Stimulated activated effector memory CD8-positive, alpha-beta T cell treated with anti-CD3 and anti-CD28 coated beads, Interleukin-12 subunit alpha, Interleukin-12 subunit beta, amount 100 ng/mL, for 72 hours (primary cell): ENCODE measurements around the gene PCDHA12.

Experiments
- ATAC-seq: fragments of 150-1000 bp; cut with Tn5 transposase; 2 replicates; pipeline ENCODE4 v1.10.0; 2021
- DNase-seq, 2 donors: peaks; one replicate each; pipeline ENCODE4 v3.0.0; 2021 to 2022; ENCODE audit warnings: low spot score in 2 of 2
- H3K27ac Mint-ChIP-seq: one replicate; pipeline ENCODE4 v1.8.0; 2022; ENCODE audit warnings: mild to moderate bottlenecking, mixed read lengths
- H3K36me3 Mint-ChIP-seq: one replicate; pipeline ENCODE4 v1.8.0; 2022; ENCODE audit warnings: mild to moderate bottlenecking, mixed read lengths
- H3K4me1 Mint-ChIP-seq: one replicate; pipeline ENCODE4 v1.8.0; 2022; ENCODE audit warnings: mixed read lengths
- H3K4me3 Mint-ChIP-seq: one replicate; pipeline ENCODE4 v1.8.0; 2022; ENCODE audit warnings: mild to moderate bottlenecking, mixed read lengths
- H3K9me3 Mint-ChIP-seq: one replicate; pipeline ENCODE4 v1.8.0; 2022; ENCODE audit warnings: mixed read lengths

Gene PCDHA12

GRCh38 chr5:140881889-140882590 lies 6.9 kb downstream of the PCDHA12 start, which contains the start of gene PCDHA13:
Gene PCDHA13, plus strand, starts transcription at chr5:140882124. Its CDS starts 145 bp downstream, at chr5:140882269.
- Mint-ChIP-seq H3K4me1 (no peaks in the 10 kb centered on the region), H3K4me3 (no peak within 1 kb of the TSS), H3K9me3 (peaks cover 8% of the 10 kb centered on the region), H3K27ac (no peak within 1 kb of the TSS), H3K36me3 (no peaks in the 10 kb centered on the region)
- DNase-seq (no peak), ATAC-seq (no peak)

GRCh38 chr5:140882591-140882899 lies 7.4 kb downstream of the PCDHA12 start:
- Mint-ChIP-seq H3K36me3 (no peaks in the 10 kb centered on the region), H3K4me1 (no peaks in the 10 kb centered on the region), H3K4me3 (no peak overlapping the region), H3K9me3 (peaks cover 10% of the 10 kb centered on the region), H3K27ac (no peak overlapping the region)
- no peak for ATAC-seq
- no peak for DNase-seq

GRCh38 chr5:140883373-140883772 lies 8.3 kb downstream of the PCDHA12 start:
- peaks cover 10% of the 10 kb centered on the region for H3K9me3 Mint-ChIP-seq
- no peaks in the 10 kb centered on the region for H3K4me1 Mint-ChIP-seq
- H3K36me3 Mint-ChIP-seq = no peaks in the 10 kb centered on the region
- H3K27ac Mint-ChIP-seq = no peak overlapping the region
- no peak overlapping the region for H3K4me3 Mint-ChIP-seq
- DNase-seq = no peak
- no peak for ATAC-seq

GRCh38 chr5:140883927-140884697 lies 9.0 kb downstream of the PCDHA12 start:
- Mint-ChIP-seq H3K9me3 (peaks cover 6% of the 10 kb centered on the region), H3K4me3 (no peak overlapping the region), H3K36me3 (no peaks in the 10 kb centered on the region), H3K4me1 (no peaks in the 10 kb centered on the region), H3K27ac (no peak overlapping the region)
- no peak for DNase-seq
- no peak for ATAC-seq

GRCh38 chr5:140916325-140916724 lies 41.2 kb downstream of the PCDHA12 start:
- DNase-seq (no peak), ATAC-seq (peak; percentile 26)
- H3K36me3 Mint-ChIP-seq = no peaks in the 10 kb centered on the region
- no peaks in the 10 kb centered on the region for H3K4me1 Mint-ChIP-seq
- H3K4me3 Mint-ChIP-seq = no peak overlapping the region
- H3K9me3 Mint-ChIP-seq = peaks cover 5% of the 10 kb centered on the region
- H3K27ac Mint-ChIP-seq = no peak overlapping the region

- Mint-ChIP-seq H3K9me3 (no peaks in the 10 kb centered on the region), H3K4me3 (no peak overlapping the region), H3K27ac (no peak overlapping the region), H3K36me3 (no peaks in the 10 kb centered on the region), H3K4me1 (peaks cover 7% of the 10 kb centered on the region)
- ATAC-seq (no peak), DNase-seq (no peak)
These were observed 48.5 kb downstream of the PCDHA12 start for GRCh38 chr5:140923601-140924000.

DNA sequence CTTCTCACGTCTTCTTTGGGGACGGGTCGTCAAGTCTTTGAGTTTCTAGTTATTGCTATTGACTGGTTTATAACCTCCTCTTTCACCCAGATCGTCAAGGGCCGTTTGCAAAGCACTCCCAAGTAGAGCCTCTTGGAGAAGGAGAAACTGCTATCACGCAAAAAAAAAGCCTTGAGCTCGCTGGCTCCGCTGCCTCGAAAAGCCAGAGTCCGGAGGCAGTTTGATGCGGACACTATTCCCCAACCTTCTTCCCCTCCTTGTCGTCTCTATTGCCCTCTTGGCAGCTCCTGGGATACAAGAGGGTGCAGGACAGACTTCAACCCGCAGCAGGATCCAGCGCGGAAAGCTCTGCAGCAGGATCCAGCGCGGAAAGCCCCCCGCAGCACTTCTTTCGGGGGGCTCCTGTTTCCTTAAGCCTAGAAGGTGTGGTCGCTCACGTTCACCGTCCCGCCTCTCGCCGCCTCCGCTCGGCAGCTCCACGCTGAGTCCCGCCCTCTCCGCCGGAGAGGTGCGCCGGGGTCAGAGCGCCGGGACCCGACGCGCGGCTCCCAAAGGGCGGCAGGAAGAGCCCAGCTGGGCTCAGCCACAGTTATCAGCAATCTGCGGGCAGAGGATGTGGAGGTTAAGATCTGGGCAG lies 50.8 kb downstream of the PCDHA12 start, which contains the start of gene PCDHAC1:
Gene PCDHAC1 (plus strand): TSS at position 494 of the 637 bp plus-strand sequence. CDS start 594 bp downstream, outside the sequence.
- Mint-ChIP-seq H3K4me1 (peaks cover 7% of the 10 kb centered on the region), H3K9me3 (no peaks in the 10 kb centered on the region), H3K36me3 (no peaks in the 10 kb centered on the region), H3K4me3 (peak within 1 kb of the TSS; percentile 48), H3K27ac (no peak within 1 kb of the TSS)
- ATAC-seq (peak; percentile 40), DNase-seq (no peak)

DNA sequence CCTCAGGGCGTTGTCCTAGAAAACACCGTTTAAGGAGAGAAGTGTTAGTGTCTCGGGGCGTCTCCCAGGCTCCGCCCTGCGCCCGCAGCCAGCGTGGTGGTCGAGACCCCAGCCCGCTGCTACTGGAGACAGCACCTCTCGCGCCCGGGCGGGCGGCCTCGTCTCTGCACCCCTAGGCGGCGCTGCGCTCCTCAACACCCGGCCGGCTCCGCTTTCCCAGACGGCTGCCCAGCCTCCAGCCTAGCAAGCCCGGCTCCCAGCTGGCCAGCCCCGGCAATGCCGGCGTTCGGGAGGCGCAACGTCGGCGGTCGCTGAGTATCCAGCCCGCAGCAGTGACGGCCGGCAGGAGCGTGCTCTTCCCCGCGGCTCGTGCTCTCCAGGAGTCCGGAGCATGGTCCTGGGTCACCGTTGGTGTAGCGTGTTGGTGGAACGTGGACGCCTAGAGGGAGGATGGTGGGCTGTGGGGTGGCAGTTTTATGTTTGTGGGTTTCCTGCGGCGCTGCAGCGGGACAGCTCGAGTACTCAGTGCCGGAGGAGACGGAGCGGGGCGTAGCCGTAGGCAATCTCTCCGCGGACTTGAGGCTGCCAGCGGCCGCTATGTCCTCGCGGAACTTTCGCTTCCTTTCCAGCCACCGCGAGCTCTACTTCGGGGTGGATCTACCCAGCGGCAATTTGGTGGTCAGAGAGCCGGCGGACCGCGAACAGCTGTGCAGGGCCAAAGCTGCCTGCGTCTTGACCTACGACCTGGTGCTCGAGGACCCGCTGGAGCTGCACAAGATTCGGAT lies 51.5 kb downstream of the PCDHA12 start:
- no peak overlapping the region for H3K27ac Mint-ChIP-seq
- no peaks in the 10 kb centered on the region for H3K36me3 Mint-ChIP-seq
- H3K4me3 Mint-ChIP-seq = peak overlapping the region; percentile 48
- peaks cover 7% of the 10 kb centered on the region for H3K4me1 Mint-ChIP-seq
- ATAC-seq = peak; percentile 65
- DNase-seq = no peak
- no peaks in the 10 kb centered on the region for H3K9me3 Mint-ChIP-seq

DNA sequence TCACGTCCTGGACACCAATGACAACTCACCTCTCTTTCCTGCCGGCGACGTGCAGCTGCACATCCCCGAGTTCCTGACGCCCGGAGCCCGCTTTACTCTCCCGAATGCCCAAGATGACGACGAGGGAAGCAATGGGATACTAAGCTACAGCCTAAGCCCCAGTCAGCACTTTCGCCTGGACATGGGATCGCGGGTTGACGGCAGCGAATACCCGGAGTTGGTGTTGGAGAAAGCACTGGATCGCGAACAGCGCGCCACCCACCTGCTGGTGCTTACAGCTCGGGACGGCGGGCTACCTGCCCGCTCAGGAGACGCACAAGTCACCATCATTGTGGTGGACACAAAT lies 52.1 kb downstream of the PCDHA12 start:
- no peaks in the 10 kb centered on the region for H3K9me3 Mint-ChIP-seq
- H3K27ac Mint-ChIP-seq = no peak overlapping the region
- peak overlapping the region; percentile 48 for H3K4me3 Mint-ChIP-seq
- H3K36me3 Mint-ChIP-seq = no peaks in the 10 kb centered on the region
- ATAC-seq (no peak), DNase-seq (no peak)
- peaks cover 7% of the 10 kb centered on the region for H3K4me1 Mint-ChIP-seq
